Upper lobe of left lung (tissue), 6 donors: ENCODE results near the gene PQBP1. TPM values are rescaled to one million over a fixed set of nuclear protein-coding genes. Genes with fewer than 3 reads are reported as not detected.
A peak's percentile ranks its signal among the peaks of the same experiment; 100 is the strongest.

ENCODE experiments used
- ATAC-seq, 2 donors: fragments of 200-7000 bp; cut with Tn5 transposase; one replicate each; pipeline ENCODE4 v1.9.1; 2022; ENCODE audit warnings: mild to moderate bottlenecking in 2 of 2, moderate library complexity in 2 of 2; ENCODE audit not compliant: low FRiP score in 2 of 2
- DNase-seq, 2 donors: peaks; one replicate each; pipeline ENCODE4 v3.0.0-alpha.2; 2019 to 2020
- H3K27ac ChIP-seq, 4 donors: fragments of 200-600 bp; sonication (generic); one replicate each; pipeline ENCODE4 v1.5.1; 2016 to 2019
- H3K27me3 ChIP-seq, 4 donors: fragments of 200-600 bp; sonication (generic); one replicate each; pipeline ENCODE4 v1.5.1; 2017 to 2019
- H3K36me3 ChIP-seq, 4 donors: fragments of 200-600 bp; sonication (generic); one replicate each; pipeline ENCODE4 v1.5.1; 2016 to 2019
- H3K4me1 ChIP-seq, 4 donors: fragments of 200-600 bp; sonication (generic); one replicate each; pipeline ENCODE4 v1.5.1; 2018 to 2019
- H3K4me3 ChIP-seq, 4 donors: fragments of 200-600 bp; sonication (generic); one replicate each; pipeline ENCODE4 v1.5.1; 2017 to 2019; ENCODE audit warnings: mild to moderate bottlenecking in 2 of 4, moderate library complexity in 1 of 4
- H3K9me3 ChIP-seq, 4 donors: fragments of 200-600 bp; sonication (generic); one replicate each; pipeline ENCODE4 v1.5.1; 2018 to 2019
- EP300 ChIP-seq, 4 donors: sonication (generic); formaldehyde crosslinking; IDR thresholded peaks; one replicate each; pipeline ENCODE4 v1.5.1; 2017; ENCODE audit warnings: antibody characterized with exemption in 4 of 4, control low read depth in 2 of 4
- POLR2A ChIP-seq, 4 donors: fragments of 450-650 bp; IDR thresholded peaks; one replicate each; pipeline ENCODE4 v1.5.1; 2016 to 2017; ENCODE audit warnings: antibody characterized with exemption in 4 of 4, mild to moderate bottlenecking in 2 of 4
- POLR2AphosphoS5 ChIP-seq, 2 donors: sonication (generic); formaldehyde crosslinking; IDR thresholded peaks; one replicate each; pipeline ENCODE4 v1.5.1; 2017; ENCODE audit warnings: antibody characterized with exemption in 2 of 2
- WGBS, 2 donors: methylation state at CpG; one replicate each; pipeline ENCODE4 v1.1.5; 2017 to 2018; 5-methylcytosine and 5-hydroxymethylcytosine counted together
- total RNA-seq, 6 donors: library from RNA; depleted of rRNA in 4 of 6; stranded (reverse); fragments of >200 nt in 4 of 6; gene quantifications; one replicate each; pipeline versions ENCODE4 v1.1.0 to v1.2.1, GENCODE V29; 2016 to 2021
- TF ChIP-seq, protein P1 (sequence below), 6 experiments: fragments of 450-650 bp in 4 of 6; fragments of 200-600 bp in 2 of 6; sonication (generic) in 2 of 6; IDR thresholded peaks; one replicate each; pipeline ENCODE4 v1.5.1; 2016 to 2019; ENCODE audit warnings: antibody characterized with exemption in 6 of 6
- donor health status: DM: no; HTN: no; CAD: no; lungs with moderate emphysema.
- donor health status: DM: no; HTN: yes; CAD: no; lungs with severe emphysema.

PQBP1 gene
- total RNA-seq, 6 donors from 2014 or later = 49.1 to 76.9 (median 65.2) TPM

DNA sequence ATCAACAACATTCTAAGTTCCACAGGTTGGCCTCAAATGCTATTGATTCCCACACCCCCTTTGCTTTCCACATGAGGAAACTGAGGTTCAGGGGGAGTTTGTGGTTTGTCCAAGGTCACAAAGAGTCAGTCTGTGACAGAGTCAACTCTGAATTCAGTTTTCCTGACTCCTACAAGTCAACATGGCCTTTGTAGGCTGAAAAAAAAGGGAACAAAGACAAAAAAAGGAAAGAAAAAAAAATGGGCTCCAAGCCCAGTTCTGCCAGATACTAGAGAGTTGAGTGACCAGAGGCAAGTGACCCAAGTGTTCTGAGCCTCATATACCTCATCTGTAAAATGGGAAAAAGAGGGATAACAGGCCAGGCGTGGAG lies 37.6 kb downstream of the PQBP1 start:
- no peak for TF ChIP-seq EP300 (IDR thresholded peaks at IDR 0.05)
- TF ChIP-seq, protein P1, sequence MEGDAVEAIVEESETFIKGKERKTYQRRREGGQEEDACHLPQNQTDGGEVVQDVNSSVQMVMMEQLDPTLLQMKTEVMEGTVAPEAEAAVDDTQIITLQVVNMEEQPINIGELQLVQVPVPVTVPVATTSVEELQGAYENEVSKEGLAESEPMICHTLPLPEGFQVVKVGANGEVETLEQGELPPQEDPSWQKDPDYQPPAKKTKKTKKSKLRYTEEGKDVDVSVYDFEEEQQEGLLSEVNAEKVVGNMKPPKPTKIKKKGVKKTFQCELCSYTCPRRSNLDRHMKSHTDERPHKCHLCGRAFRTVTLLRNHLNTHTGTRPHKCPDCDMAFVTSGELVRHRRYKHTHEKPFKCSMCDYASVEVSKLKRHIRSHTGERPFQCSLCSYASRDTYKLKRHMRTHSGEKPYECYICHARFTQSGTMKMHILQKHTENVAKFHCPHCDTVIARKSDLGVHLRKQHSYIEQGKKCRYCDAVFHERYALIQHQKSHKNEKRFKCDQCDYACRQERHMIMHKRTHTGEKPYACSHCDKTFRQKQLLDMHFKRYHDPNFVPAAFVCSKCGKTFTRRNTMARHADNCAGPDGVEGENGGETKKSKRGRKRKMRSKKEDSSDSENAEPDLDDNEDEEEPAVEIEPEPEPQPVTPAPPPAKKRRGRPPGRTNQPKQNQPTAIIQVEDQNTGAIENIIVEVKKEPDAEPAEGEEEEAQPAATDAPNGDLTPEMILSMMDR (IDR thresholded peaks at IDR 0.05) = no peak
- TF ChIP-seq POLR2A (IDR thresholded peaks at IDR 0.05) = no peak
- no peak for TF ChIP-seq POLR2AphosphoS5 (IDR thresholded peaks at IDR 0.05)
- Histone ChIP-seq H3K4me3 (no peak overlapping the region), H3K27ac (peak overlapping the region in 2 of 4 donors; percentile 2 to 11), H3K4me1 (peaks cover 12 to 28% (median 16%) of the 10 kb centered on the region in 4 donors), H3K9me3 (no peaks in the 10 kb centered on the region), H3K36me3 (peaks cover 0 to 37% (median 13%) of the 10 kb centered on the region in 4 donors), H3K27me3 (no peaks in the 10 kb centered on the region)
- WGBS, 2 donors = 89 to 100% methylated on average over 1 of the region's 1 CpG
- DNase-seq (no peak), ATAC-seq (no peak)

- DNase-seq = no peak
- ATAC-seq = no peak
- Histone ChIP-seq H3K4me1 (peaks cover 12 to 41% (median 17%) of the 10 kb centered on the region in 4 donors), H3K4me3 (no peak overlapping the region), H3K36me3 (peaks cover 0 to 35% (median 12%) of the 10 kb centered on the region in 4 donors), H3K27ac (peak overlapping the region; percentile 78 to 85 (median 82)), H3K9me3 (no peaks in the 10 kb centered on the region), H3K27me3 (no peaks in the 10 kb centered on the region)
- TF ChIP-seq POLR2A (IDR thresholded peaks at IDR 0.05) (no peak), POLR2AphosphoS5 (IDR thresholded peaks at IDR 0.05) (no peak), EP300 (IDR thresholded peaks at IDR 0.05) (no peak)
- TF ChIP-seq, protein P1 (IDR thresholded peaks at IDR 0.05) = no peak
- 91 to 94% methylated on average over 2 to 8 of the region's 8 CpGs for WGBS, 2 donors
Measured at GRCh38 chrX:48936429-48937053, 38.8 kb downstream of the PQBP1 start.

GRCh38 chrX:48937054-48937907 lies 39.6 kb downstream of the PQBP1 start:
- H3K27me3 ChIP-seq = no peaks in the 10 kb centered on the region
- no peaks in the 10 kb centered on the region for H3K9me3 ChIP-seq
- WGBS, 2 donors = 20 to 24% methylated on average over 1 to 9 of the region's 9 CpGs
- peaks cover 12 to 41% (median 21%) of the 10 kb centered on the region in 4 donors for H3K4me1 ChIP-seq
- H3K4me3 ChIP-seq = no peak overlapping the region
- ATAC-seq = peak; percentile 75 to 77
- peaks cover 0 to 32% (median 10%) of the 10 kb centered on the region in 4 donors for H3K36me3 ChIP-seq
- DNase-seq = peak; percentile 75 to 86
- peak overlapping the region; percentile 78 to 85 (median 82) for H3K27ac ChIP-seq
- TF ChIP-seq POLR2A (IDR thresholded peaks at IDR 0.05) = peak in 1 of 4 donors; percentile 37
- TF ChIP-seq, protein P1 (IDR thresholded peaks at IDR 0.05) = peak in 3 of 6 experiments; percentile 20 to 31 (median 23)
- TF ChIP-seq POLR2AphosphoS5 (IDR thresholded peaks at IDR 0.05) = peak; percentile 69 to 76
- TF ChIP-seq EP300 (IDR thresholded peaks at IDR 0.05) = peak in 2 of 4 donors; percentile 39 to 87

DNA sequence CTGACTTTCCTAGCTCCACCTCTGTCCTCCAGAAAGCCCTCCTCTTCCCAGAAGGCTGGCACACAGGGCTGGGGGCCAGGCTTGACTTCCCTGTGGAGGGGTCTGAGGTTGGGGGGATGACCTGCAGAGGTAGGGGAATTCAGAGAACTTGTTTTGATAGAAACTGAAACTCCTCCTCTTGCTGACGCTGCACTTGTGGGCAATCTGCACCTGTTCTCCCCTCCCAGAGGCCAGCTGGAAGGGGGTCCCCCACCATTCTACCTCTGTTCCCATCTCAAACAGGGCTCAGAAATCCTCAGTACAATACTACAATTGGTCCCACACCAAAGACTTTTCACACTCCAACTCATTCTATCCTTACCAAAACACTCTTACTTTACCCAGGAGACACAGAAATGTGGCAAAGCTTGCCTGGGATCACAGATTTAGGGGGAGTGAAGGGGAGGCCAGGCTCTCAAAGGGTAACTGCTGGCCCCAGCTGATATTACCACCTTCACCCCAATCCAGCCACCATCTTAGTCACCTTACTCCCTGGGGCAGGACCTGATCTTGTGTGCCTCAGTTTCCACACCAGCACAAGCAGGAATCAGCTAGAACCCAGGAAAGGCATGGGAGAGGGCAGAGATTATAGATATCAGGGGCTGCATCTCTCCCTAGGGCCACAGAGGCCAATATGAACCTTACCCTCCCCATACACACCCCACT lies 41.1 kb downstream of the PQBP1 start:
- ATAC-seq = no peak

More for the DNA sequence above, 41.1 kb downstream of the PQBP1 start:
- Histone ChIP-seq H3K4me3 (no peak overlapping the region), H3K36me3 (peaks cover 0 to 23% (median 6%) of the 10 kb centered on the region in 4 donors), H3K4me1 (peaks cover 12 to 45% (median 21%) of the 10 kb centered on the region in 4 donors), H3K27ac (peak overlapping the region; percentile 24 to 85 (median 80)), H3K27me3 (no peaks in the 10 kb centered on the region), H3K9me3 (no peaks in the 10 kb centered on the region)
- no peak for DNase-seq
- 67 to 85% methylated on average over 1 of the region's 1 CpG for whole genome bisulfite sequencing, 2 donors
- TF ChIP-seq POLR2AphosphoS5 (IDR thresholded peaks at IDR 0.05) (no peak), EP300 (IDR thresholded peaks at IDR 0.05) (no peak), POLR2A (IDR thresholded peaks at IDR 0.05) (no peak)
- TF ChIP-seq, protein P1 (IDR thresholded peaks at IDR 0.05) = no peak
